ENCODE data around the gene ACOT11.

ACOT11 gene

GRCh38 chr1:54500107-54500431 lies 48.0 kb upstream of the ACOT11 start:
- TF ChIP-seq TAF1 (IDR thresholded peaks at IDR 0.05; ENCODE audit: borderline replicate concordance, insufficient read depth, low read length) (no peak), FOXP2 (optimal IDR thresholded peaks at IDR 0.05; ENCODE audit: borderline replicate concordance, extremely low read depth, extremely low read length, insufficient read depth) (no peak), POLR2AphosphoS5 (IDR thresholded peaks at IDR 0.05; ENCODE audit: low read depth, low read length) (no peak), SIN3A (IDR thresholded peaks at IDR 0.05; ENCODE audit: borderline replicate concordance, insufficient read depth, low read length) (no peak), REST (IDR thresholded peaks at IDR 0.05; ENCODE audit: insufficient read depth in 1 of 2, low read depth in 2 of 2, low read length in 2 of 2) (no peak)

GRCh38 chr1:54501849-54502248 lies 46.2 kb upstream of the ACOT11 start:
- TF ChIP-seq TAF1 (IDR thresholded peaks at IDR 0.05; ENCODE audit: borderline replicate concordance, insufficient read depth, low read length) (no peak), FOXP2 (optimal IDR thresholded peaks at IDR 0.05; ENCODE audit: borderline replicate concordance, extremely low read depth, extremely low read length, insufficient read depth) (no peak), SIN3A (IDR thresholded peaks at IDR 0.05; ENCODE audit: borderline replicate concordance, insufficient read depth, low read length) (no peak), REST (IDR thresholded peaks at IDR 0.05; ENCODE audit: insufficient read depth in 1 of 2, low read depth in 2 of 2, low read length in 2 of 2) (no peak), POLR2AphosphoS5 (IDR thresholded peaks at IDR 0.05; ENCODE audit: low read depth, low read length) (no peak)

GRCh38 chr1:54502342-54502741 lies 45.7 kb upstream of the ACOT11 start:
- TF ChIP-seq FOXP2 (optimal IDR thresholded peaks at IDR 0.05; ENCODE audit: borderline replicate concordance, extremely low read depth, extremely low read length, insufficient read depth), result no peak
- no peak for TF ChIP-seq SIN3A (IDR thresholded peaks at IDR 0.05; ENCODE audit: borderline replicate concordance, insufficient read depth, low read length)
- TF ChIP-seq POLR2AphosphoS5 (IDR thresholded peaks at IDR 0.05; ENCODE audit: low read depth, low read length), result no peak
- TF ChIP-seq TAF1 (IDR thresholded peaks at IDR 0.05; ENCODE audit: borderline replicate concordance, insufficient read depth, low read length), result no peak
- TF ChIP-seq REST (IDR thresholded peaks at IDR 0.05; ENCODE audit: insufficient read depth in 1 of 2, low read depth in 2 of 2, low read length in 2 of 2), result no peak

- TF ChIP-seq TAF1 (IDR thresholded peaks at IDR 0.05; ENCODE audit: borderline replicate concordance, insufficient read depth, low read length) (no peak), REST (IDR thresholded peaks at IDR 0.05; ENCODE audit: insufficient read depth in 1 of 2, low read depth in 2 of 2, low read length in 2 of 2) (no peak), FOXP2 (optimal IDR thresholded peaks at IDR 0.05; ENCODE audit: borderline replicate concordance, extremely low read depth, extremely low read length, insufficient read depth) (no peak), POLR2AphosphoS5 (IDR thresholded peaks at IDR 0.05; ENCODE audit: low read depth, low read length) (no peak), SIN3A (IDR thresholded peaks at IDR 0.05; ENCODE audit: borderline replicate concordance, insufficient read depth, low read length) (no peak)
These were observed 41.4 kb upstream of the ACOT11 start for GRCh38 chr1:54506594-54506993.

Measured in PFSK-1 (cell line).